Peyer's patch (tissue), 4 donors: Measurements from ENCODE around the gene DHRS9.

Source experiments
- POLR2A ChIP-seq, 2 donors: fragments of 450-650 bp; IDR thresholded peaks; one replicate each; pipeline ENCODE4 v1.5.1; 2017; ENCODE audit warnings: antibody characterized with exemption in 2 of 2, mild to moderate bottlenecking in 2 of 2, moderate library complexity in 2 of 2
- TF ChIP-seq, protein P1 (sequence below), 6 experiments: fragments of 450-650 bp in 4 of 6; fragments of 200-600 bp in 2 of 6; sonication (generic) in 1 of 6; IDR thresholded peaks; one replicate each; pipeline ENCODE4 v1.5.1; 2017 to 2019; ENCODE audit warnings: antibody characterized with exemption in 6 of 6, mild to moderate bottlenecking in 3 of 6, moderate library complexity in 1 of 6

DNA sequence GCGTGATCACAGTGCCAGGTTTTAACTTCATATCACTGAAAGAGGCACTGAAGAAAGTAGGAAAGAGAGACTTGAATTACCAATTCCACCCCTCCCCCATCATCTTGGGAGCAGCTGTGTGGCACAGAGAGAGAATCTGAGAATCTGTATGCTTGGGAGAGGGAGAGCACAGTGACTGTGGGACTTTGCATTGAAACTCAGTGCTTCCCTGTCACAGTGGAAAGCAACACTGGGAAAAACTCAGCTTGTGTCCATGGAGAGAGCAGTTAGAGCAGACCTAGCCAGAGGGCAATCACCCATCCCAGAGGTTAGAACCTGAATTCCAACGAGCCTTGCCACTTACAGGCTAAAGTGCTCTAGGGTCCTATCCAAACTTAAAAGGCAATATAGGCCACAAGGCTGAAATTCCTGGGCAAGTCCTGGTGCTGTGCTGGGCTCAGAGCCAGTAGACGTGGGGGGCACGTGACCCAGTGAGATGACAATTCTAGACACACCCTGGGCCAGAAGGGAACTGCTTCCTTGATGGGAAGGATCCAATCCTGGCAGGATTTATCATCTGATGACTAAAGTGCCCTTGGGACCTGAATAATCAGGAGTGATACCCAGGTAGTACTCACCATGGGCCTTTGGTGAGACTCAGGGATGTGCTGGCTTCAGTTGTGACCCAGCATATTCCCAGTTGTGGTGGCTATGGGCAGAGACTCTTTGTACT is 22.8 kb upstream of the DHRS9 start:
- TF ChIP-seq POLR2A (IDR thresholded peaks at IDR 0.05): no peak
- TF ChIP-seq, protein P1, sequence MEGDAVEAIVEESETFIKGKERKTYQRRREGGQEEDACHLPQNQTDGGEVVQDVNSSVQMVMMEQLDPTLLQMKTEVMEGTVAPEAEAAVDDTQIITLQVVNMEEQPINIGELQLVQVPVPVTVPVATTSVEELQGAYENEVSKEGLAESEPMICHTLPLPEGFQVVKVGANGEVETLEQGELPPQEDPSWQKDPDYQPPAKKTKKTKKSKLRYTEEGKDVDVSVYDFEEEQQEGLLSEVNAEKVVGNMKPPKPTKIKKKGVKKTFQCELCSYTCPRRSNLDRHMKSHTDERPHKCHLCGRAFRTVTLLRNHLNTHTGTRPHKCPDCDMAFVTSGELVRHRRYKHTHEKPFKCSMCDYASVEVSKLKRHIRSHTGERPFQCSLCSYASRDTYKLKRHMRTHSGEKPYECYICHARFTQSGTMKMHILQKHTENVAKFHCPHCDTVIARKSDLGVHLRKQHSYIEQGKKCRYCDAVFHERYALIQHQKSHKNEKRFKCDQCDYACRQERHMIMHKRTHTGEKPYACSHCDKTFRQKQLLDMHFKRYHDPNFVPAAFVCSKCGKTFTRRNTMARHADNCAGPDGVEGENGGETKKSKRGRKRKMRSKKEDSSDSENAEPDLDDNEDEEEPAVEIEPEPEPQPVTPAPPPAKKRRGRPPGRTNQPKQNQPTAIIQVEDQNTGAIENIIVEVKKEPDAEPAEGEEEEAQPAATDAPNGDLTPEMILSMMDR (IDR thresholded peaks at IDR 0.05): no peak
